Osteoblast (primary cell): Measurements from ENCODE around the gene TULP1. TPM values are rescaled to one million over a fixed set of nuclear protein-coding genes. Genes with fewer than 3 reads are reported as not detected.

Experiments used
- DNase-seq: peaks from one replicate; pipeline ENCODE4 v3.0.0; 2011; ENCODE audit warnings: low spot score, mixed read lengths; ENCODE audit not compliant: insufficient read length; ENCODE audit errors: missing footprints
- H2AFZ ChIP-seq: 2 replicates; pipeline ENCODE4 v1.6.0; 2011; ENCODE audit warnings: mild to moderate bottlenecking, low read length
- H3K27ac ChIP-seq: 2 replicates; pipeline ENCODE4 v1.5.1; 2011; ENCODE audit warnings: mild to moderate bottlenecking, low read depth, low read length, moderate library complexity
- H3K27me3 ChIP-seq: 2 replicates; pipeline ENCODE4 v1.6.0; 2012; ENCODE audit warnings: mild to moderate bottlenecking, control low read depth, inconsistent platforms, low read length, moderate library complexity; ENCODE audit not compliant: insufficient read depth
- H3K36me3 ChIP-seq: 2 replicates; pipeline ENCODE4 v1.5.1; 2011; ENCODE audit warnings: mild to moderate bottlenecking, low read length, control low read depth, moderate library complexity; ENCODE audit not compliant: insufficient read depth
- H3K4me1 ChIP-seq: 2 replicates; pipeline ENCODE4 v1.5.1; 2011; ENCODE audit warnings: mild to moderate bottlenecking, low read length, control low read depth, moderate library complexity; ENCODE audit not compliant: insufficient read depth
- H3K4me2 ChIP-seq: 2 replicates; pipeline ENCODE4 v1.6.0; 2011; ENCODE audit warnings: mild to moderate bottlenecking, low read length; ENCODE audit not compliant: insufficient read depth
- H3K4me3 ChIP-seq: fragments of 200-600 bp; sonication (generic); 3 replicates; pipeline ENCODE4 v1.5.1; 2012; ENCODE audit warnings: mild to moderate bottlenecking, low read length, inconsistent platforms; ENCODE audit not compliant: insufficient read depth
- H3K79me2 ChIP-seq: 2 replicates; pipeline ENCODE4 v1.6.0; 2012; ENCODE audit warnings: mild to moderate bottlenecking, low read length, control low read depth, inconsistent platforms; ENCODE audit not compliant: insufficient read depth
- H3K9me3 ChIP-seq: 2 replicates; pipeline ENCODE4 v1.5.1; 2011; ENCODE audit warnings: low read depth, low read length, control low read depth
- H4K20me1 ChIP-seq: 2 replicates; pipeline ENCODE4 v1.6.0; 2012; ENCODE audit warnings: mild to moderate bottlenecking, low read length, control low read depth; ENCODE audit not compliant: insufficient read depth
- CTCF ChIP-seq: IDR thresholded peaks from 2 replicates; pipeline ENCODE4 v1.5.1; 2011; ENCODE audit warnings: mild to moderate bottlenecking, low read depth, low read length, moderate library complexity; ENCODE audit errors: extremely low read depth
- total RNA-seq: library from RNA; depleted of rRNA; stranded (reverse); fragments of >200 nt; gene quantifications from 2 replicates; pipeline ENCODE4 v1.2.3, GENCODE V29; 2012

Gene TULP1
- total RNA-seq, 1 donor = not detected

DNA sequence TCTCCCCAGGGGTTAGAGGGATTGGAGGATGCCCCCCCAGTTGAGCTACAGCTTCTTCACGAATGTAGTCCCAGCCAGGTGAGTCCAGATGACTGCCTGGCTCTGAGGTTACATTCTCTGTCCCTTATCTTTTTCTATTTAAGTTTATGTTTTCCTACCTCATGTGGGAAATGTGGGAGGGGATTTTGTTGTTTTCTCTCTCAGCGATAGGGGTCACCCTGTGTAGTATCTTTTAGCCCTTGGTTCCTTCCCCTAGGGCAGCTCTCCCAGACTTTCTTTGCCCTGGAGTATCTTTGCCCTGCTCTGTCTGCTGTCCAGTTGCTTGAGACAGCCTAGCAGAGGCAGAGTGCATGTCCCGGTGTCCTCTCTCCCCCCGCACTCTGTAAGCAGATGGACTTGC is 54.8 kb downstream of the TULP1 start:
- Histone ChIP-seq H3K79me2 (peaks cover 9% of the 10 kb centered on the region), H3K9me3 (no peaks in the 10 kb centered on the region), H4K20me1 (no peaks in the 10 kb centered on the region), H3K4me1 (peaks cover 19% of the 10 kb centered on the region), H3K27ac (no peak overlapping the region), H3K4me3 (no peak overlapping the region), H3K4me2 (no peak overlapping the region), H3K36me3 (peaks cover 11% of the 10 kb centered on the region), H2AFZ (no peak overlapping the region), H3K27me3 (no peaks in the 10 kb centered on the region)
- no peak for TF ChIP-seq CTCF
- peak; percentile 30 for DNase-seq

DNA sequence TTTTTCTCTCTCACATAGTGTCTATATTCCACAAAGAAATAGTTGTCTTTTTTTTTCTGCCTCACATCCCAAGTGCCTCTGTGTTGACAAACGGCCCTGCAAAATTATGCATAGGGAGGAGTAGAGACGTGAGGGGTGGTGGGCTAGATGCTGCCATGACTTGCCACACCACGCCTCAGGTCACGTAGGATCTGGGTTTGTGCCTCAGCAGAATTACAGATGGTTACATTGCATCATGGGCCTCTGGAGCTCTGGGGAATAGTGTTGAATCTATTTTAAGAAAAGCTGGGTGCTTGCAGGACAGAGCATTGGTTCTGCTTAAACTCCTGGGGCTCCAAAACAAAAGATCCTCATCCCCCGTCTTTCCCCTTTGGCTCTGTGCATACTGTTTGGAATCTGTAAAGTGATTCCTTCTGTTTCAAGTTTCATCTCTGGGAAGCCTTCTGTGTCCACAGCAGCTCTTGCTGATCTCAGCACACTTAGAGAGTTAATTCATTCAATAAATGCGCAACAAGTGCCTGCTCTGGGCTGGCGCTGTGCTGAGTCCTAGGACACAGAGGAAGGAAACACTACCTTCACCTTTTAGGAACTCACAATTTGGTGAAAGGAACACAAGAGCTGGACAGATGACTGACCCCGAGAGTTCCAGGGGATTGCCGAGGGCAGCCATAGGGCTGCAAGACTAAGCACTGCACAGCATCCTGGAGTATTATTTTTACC is 58.1 kb downstream of the TULP1 start:
- DNase-seq = peak; percentile 91
- peaks cover 10% of the 10 kb centered on the region for H3K36me3 ChIP-seq

DNA sequence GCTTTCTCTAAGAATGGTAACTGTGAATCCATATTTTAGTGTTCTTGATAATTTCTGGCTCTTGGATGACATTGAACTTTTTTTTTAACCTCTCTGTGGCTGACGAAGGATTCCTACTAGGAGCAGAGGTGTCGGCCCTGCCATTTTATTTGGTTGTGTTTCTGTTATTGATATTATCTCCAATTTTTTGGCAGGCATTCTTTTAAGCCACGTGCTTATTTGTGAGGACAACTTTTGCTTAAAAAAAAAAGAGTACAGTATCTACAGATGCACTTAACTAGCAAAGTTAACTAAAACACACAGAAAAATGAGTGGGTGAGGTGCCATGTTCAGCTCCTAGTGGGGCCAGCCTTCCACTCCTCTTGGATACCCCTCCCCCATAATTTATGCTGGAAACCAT is 59.5 kb downstream of the TULP1 start:
- peak overlapping the region; percentile 85 for H3K4me3 ChIP-seq
- H3K4me1 ChIP-seq = peaks cover 26% of the 10 kb centered on the region
- H4K20me1 ChIP-seq = no peaks in the 10 kb centered on the region
- H3K27me3 ChIP-seq = peaks cover 4% of the 10 kb centered on the region
- no peak for TF ChIP-seq CTCF
- DNase-seq = peak; percentile 66
- peaks cover 3% of the 10 kb centered on the region for H3K36me3 ChIP-seq
- H3K27ac ChIP-seq = no peak overlapping the region
- peak overlapping the region; percentile 92 for H3K4me2 ChIP-seq
- peak overlapping the region; percentile 90 for H2AFZ ChIP-seq
- no peaks in the 10 kb centered on the region for H3K9me3 ChIP-seq
- peaks cover 9% of the 10 kb centered on the region for H3K79me2 ChIP-seq

More for the DNA sequence above, 58.1 kb downstream of the TULP1 start:
- no peak overlapping the region for H3K27ac ChIP-seq
- peaks cover 26% of the 10 kb centered on the region for H3K4me1 ChIP-seq
- peak overlapping the region; percentile 92 for H3K4me2 ChIP-seq
- no peaks in the 10 kb centered on the region for H3K9me3 ChIP-seq
- H3K27me3 ChIP-seq = peaks cover 4% of the 10 kb centered on the region
- TF ChIP-seq CTCF = no peak
- H2AFZ ChIP-seq = peak overlapping the region; percentile 46
- no peaks in the 10 kb centered on the region for H4K20me1 ChIP-seq
- H3K4me3 ChIP-seq = no peak overlapping the region
- H3K79me2 ChIP-seq = peaks cover 9% of the 10 kb centered on the region

DNA sequence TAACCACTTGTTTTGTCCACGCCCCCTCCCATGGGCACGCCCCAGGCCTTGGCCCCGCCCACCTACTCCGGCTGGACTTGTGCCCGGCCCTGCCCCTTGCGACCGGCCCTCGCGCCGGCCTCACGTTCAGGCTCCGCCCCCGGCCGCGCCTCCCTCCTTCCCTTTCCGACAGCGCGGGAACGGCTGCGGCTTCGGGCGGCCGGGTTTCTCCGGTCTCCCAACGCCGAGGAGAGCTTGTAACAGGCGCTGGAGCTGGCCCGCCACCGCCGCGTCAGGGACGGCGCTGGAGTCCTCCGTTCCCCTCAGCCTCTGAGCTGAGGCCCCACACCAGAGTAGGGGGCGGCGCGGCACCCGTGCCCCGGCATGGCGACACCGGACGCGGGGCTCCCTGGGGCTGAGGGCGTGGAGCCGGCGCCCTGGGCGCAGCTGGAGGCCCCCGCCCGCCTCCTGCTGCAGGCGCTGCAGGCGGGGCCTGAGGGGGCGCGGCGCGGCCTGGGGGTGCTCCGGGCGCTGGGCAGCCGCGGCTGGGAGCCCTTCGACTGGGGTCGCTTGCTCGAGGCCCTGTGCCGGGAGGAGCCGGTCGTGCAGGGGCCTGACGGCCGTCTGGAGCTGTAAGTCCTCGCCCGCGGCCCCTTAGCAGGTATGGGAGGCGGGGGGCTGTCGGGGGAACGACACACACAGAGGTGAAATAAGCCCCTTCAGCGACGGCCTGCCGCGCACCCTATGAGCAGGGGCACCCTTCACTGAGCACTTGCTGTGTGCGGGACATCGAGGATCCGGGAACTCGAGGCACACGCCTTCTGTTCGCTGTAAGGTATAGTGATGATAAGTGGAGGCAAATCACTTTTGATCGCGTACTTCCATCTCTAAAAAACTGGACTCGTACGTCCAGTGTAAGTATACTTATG is 60.3 kb downstream of the TULP1 start, which contains the start of gene FANCE:
FANCE (plus strand) TSS at position 156 of the 908 bp plus-strand sequence; CDS start at position 364, 208 bp downstream.
- H3K4me1 ChIP-seq = peaks cover 26% of the 10 kb centered on the region
- H2AFZ ChIP-seq = peak within 1 kb of the TSS; percentile 90
- TF ChIP-seq CTCF = no peak
- peak within 1 kb of the TSS; percentile 92 for H3K4me2 ChIP-seq
- H3K27me3 ChIP-seq = peaks cover 4% of the 10 kb centered on the region
- peak within 1 kb of the TSS; percentile 85 for H3K4me3 ChIP-seq
- no peak within 1 kb of the TSS for H3K27ac ChIP-seq
- peaks cover 3% of the 10 kb centered on the region for H3K36me3 ChIP-seq
- peak; percentile 98 for DNase-seq
- H4K20me1 ChIP-seq = no peaks in the 10 kb centered on the region
- H3K79me2 ChIP-seq = peaks cover 9% of the 10 kb centered on the region
- no peaks in the 10 kb centered on the region for H3K9me3 ChIP-seq
